SK-N-SH (cell line): ENCODE results near the gene LPO. TPM values are rescaled to one million over a fixed set of nuclear protein-coding genes. Genes with fewer than 3 reads are reported as not detected.

Experiments used
- CTCF ChIA-PET: fragments of 300-600, 350-600 bp; formaldehyde crosslinking; extraction: SDS; loops from one replicate; lab custom pipeline; 2021; lab: Yijun Ruan, JAX
- POLR2A ChIA-PET: fragments of 350-600 bp; sonication (Branson Sonifier 250); formaldehyde crosslinking; extraction: SDS; loops from one replicate; lab custom pipeline; 2020; ENCODE audit warnings: antibody characterized with exemption, inconsistent platforms; lab: Yijun Ruan, JAX
- DNase-seq: peaks from one replicate; pipeline ENCODE4 v3.0.0; 2012
- H2AFZ ChIP-seq: fragments of 200-600 bp; sonication (generic); 2 replicates; pipeline ENCODE4 v1.8.1; 2016; ENCODE audit warnings: antibody characterized with exemption, mild to moderate bottlenecking, low read depth
- H3F3A ChIP-seq: fragments of 200-600 bp; sonication (generic); replicated peaks from 2 replicates; pipeline ENCODE3; 2016; ENCODE audit warnings: antibody characterized with exemption, mild to moderate bottlenecking; ENCODE audit not compliant: insufficient read depth
- H3K27ac ChIP-seq, 2 experiments: fragments of 200-500 bp in 1 of 2; fragments of 200-600 bp in 1 of 2; sonication (Bioruptor generic) in 1 of 2; sonication (generic), shearing (Covaris generic) in 1 of 2; 2 replicates each; pipeline versions ENCODE4 v1.5.1 to v1.6.1; 2014 to 2016; ENCODE audit warnings: low read depth in 2 of 2, inconsistent platforms in 1 of 2, low read length in 1 of 2, mild to moderate bottlenecking in 1 of 2, mixed read lengths in 1 of 2
- H3K27me3 ChIP-seq: fragments of 200-600 bp; sonication (generic), shearing (Covaris generic); 2 replicates; pipeline ENCODE4 v1.6.1; 2016; ENCODE audit warnings: mixed run types; ENCODE audit not compliant: insufficient read depth
- H3K36me3 ChIP-seq, 2 experiments: fragments of 200-500 bp in 1 of 2; fragments of 200-600 bp in 1 of 2; sonication (Bioruptor generic) in 1 of 2; sonication (generic) in 1 of 2; replicated peaks in 1 of 2; 2 replicates each; pipeline versions ENCODE3 to v1.5.1; 2014 to 2016; ENCODE audit warnings: low read length in 1 of 2, mild to moderate bottlenecking in 1 of 2; ENCODE audit not compliant: insufficient read depth in 2 of 2, control insufficient read depth in 1 of 2
- H3K4me1 ChIP-seq, 2 experiments: fragments of 200-500 bp in 1 of 2; fragments of 200-600 bp in 1 of 2; sonication (Bioruptor generic) in 1 of 2; sonication (generic), shearing (Covaris generic) in 1 of 2; 2 replicates each; pipeline versions ENCODE4 v1.5.1 to v1.6.1; 2014 to 2016; ENCODE audit warnings: low read depth in 1 of 2, low read length in 1 of 2, mixed run types in 1 of 2; ENCODE audit not compliant: insufficient read depth in 2 of 2, control insufficient read depth in 1 of 2
- H3K4me2 ChIP-seq: fragments of 200-600 bp; sonication (generic), shearing (Covaris generic); 2 replicates; pipeline ENCODE4 v1.6.1; 2017; ENCODE audit warnings: mixed run types
- H3K4me3 ChIP-seq, 2 experiments: fragments of 200-500 bp in 1 of 2; fragments of 200-600 bp in 1 of 2; sonication (Bioruptor generic) in 1 of 2; sonication (generic), shearing (Covaris generic) in 1 of 2; 2 replicates each; pipeline versions ENCODE4 v1.5.1 to v1.8.1; 2014 to 2016; ENCODE audit warnings: low read depth in 2 of 2, inconsistent platforms in 1 of 2, low read length in 1 of 2, mild to moderate bottlenecking in 1 of 2, mixed read lengths in 1 of 2, moderate library complexity in 1 of 2
- H3K79me2 ChIP-seq: fragments of 200-600 bp; sonication (generic); 2 replicates; pipeline ENCODE4 v1.8.1; 2017; ENCODE audit warnings: mild to moderate bottlenecking; ENCODE audit not compliant: insufficient read depth
- H3K9ac ChIP-seq: fragments of 200-600 bp; sonication (generic); 2 replicates; pipeline ENCODE4 v1.6.1; 2017; ENCODE audit warnings: mixed run types
- H3K9me2 ChIP-seq: fragments of 200-600 bp; sonication (generic); 2 replicates; pipeline ENCODE4 v1.6.1; 2017; ENCODE audit warnings: mixed run types
- H3K9me3 ChIP-seq: fragments of 200-600 bp; sonication (generic); 2 replicates; pipeline ENCODE4 v1.6.1; 2017; ENCODE audit warnings: mixed run types, mild to moderate bottlenecking, moderate library complexity
- H4K20me1 ChIP-seq: fragments of 200-600 bp; sonication (generic); 2 replicates; pipeline ENCODE4 v1.6.1; 2017; ENCODE audit warnings: mild to moderate bottlenecking, mixed run types; ENCODE audit not compliant: insufficient read depth
- CTCF ChIP-seq: fragments of 200-600 bp; sonication (generic); IDR thresholded peaks from 2 replicates; pipeline ENCODE4 v1.6.1; 2017; ENCODE audit warnings: antibody characterized with exemption, mild to moderate bottlenecking, moderate library complexity
- EP300 ChIP-seq, 2 experiments: IDR thresholded peaks; 2 replicates each; pipeline versions ENCODE4 v1.4.0 to v1.6.1; 2012; ENCODE audit warnings: borderline replicate concordance in 1 of 2, low read depth in 1 of 2, low read length in 1 of 2
- EZH2phosphoT487 ChIP-seq: fragments of 200-600 bp; sonication (generic); IDR thresholded peaks from 2 replicates; pipeline ENCODE4 v1.6.1; 2017; ENCODE audit warnings: low read depth, mixed run types, mild to moderate bottlenecking, antibody characterized with exemption, moderate library complexity, borderline replicate concordance
- FOSL2 ChIP-seq: IDR thresholded peaks from 2 replicates; pipeline ENCODE4 v1.4.0; 2012; ENCODE audit warnings: low read depth, mild to moderate bottlenecking, moderate library complexity, borderline replicate concordance
- FOXJ3 ChIP-seq: sonication (generic); formaldehyde crosslinking; IDR thresholded peaks from 2 replicates; pipeline ENCODE4 v1.5.1; 2020; ENCODE audit warnings: mild to moderate bottlenecking, missing genetic modification reagents
- IRF3 ChIP-seq: fragments of 150-350 bp; IDR thresholded peaks from 2 replicates; pipeline ENCODE4 v1.6.1; 2016; ENCODE audit warnings: mild to moderate bottlenecking, low read depth, low read length
- MAX ChIP-seq: IDR thresholded peaks from 2 replicates; pipeline ENCODE4 v1.4.0; 2012; ENCODE audit warnings: low read depth
- NRF1 ChIP-seq: IDR thresholded peaks from 2 replicates; pipeline ENCODE4 v1.6.1; 2012; ENCODE audit warnings: low read depth, mild to moderate bottlenecking, low read length
- RAD21 ChIP-seq: IDR thresholded peaks from 2 replicates; pipeline ENCODE4 v1.6.1; 2012; ENCODE audit warnings: mild to moderate bottlenecking, low read length
- RCOR1 ChIP-seq: fragments of 150-350 bp; IDR thresholded peaks from 2 replicates; pipeline ENCODE4 v1.6.1; 2017; ENCODE audit warnings: antibody characterized with exemption, low read length
- RXRA ChIP-seq: IDR thresholded peaks from 2 replicates; pipeline ENCODE4 v1.4.0; 2012; ENCODE audit warnings: low read depth, mild to moderate bottlenecking, borderline replicate concordance
- TAF1 ChIP-seq: IDR thresholded peaks from 2 replicates; pipeline ENCODE4 v1.6.1; 2012; ENCODE audit warnings: low read depth, mild to moderate bottlenecking, low read length, moderate library complexity, borderline replicate concordance
- TEAD4 ChIP-seq: IDR thresholded peaks from 2 replicates; pipeline ENCODE4 v1.4.0; 2012; ENCODE audit warnings: mild to moderate bottlenecking, borderline replicate concordance; ENCODE audit not compliant: insufficient read depth
- USF2 ChIP-seq: fragments of 150-350 bp; IDR thresholded peaks from 2 replicates; pipeline ENCODE4 v1.6.1; 2017; ENCODE audit warnings: antibody characterized with exemption, low read length, low read depth, borderline replicate concordance
- YY1 ChIP-seq: IDR thresholded peaks from 2 replicates; pipeline ENCODE4 v1.4.0; 2012; ENCODE audit warnings: low read depth, mild to moderate bottlenecking
- whole genome bisulfite sequencing: methylation state at CpG from one replicate; pipeline ENCODE4 v1.1.6; 2017; ENCODE audit warnings: low lambda C conversion rate; 5-methylcytosine and 5-hydroxymethylcytosine counted together
- polyA plus RNA-seq, 3 experiments: library from polyadenylated mRNA; depleted of rRNA; stranded (reverse); fragments of >200 nt; gene quantifications; 2 replicates each; pipeline ENCODE4 v1.2.3, GENCODE V29; 2012
- TF ChIP-seq, protein P1 (sequence below): IDR thresholded peaks from 2 replicates; pipeline ENCODE4 v1.6.1; 2012; ENCODE audit warnings: mild to moderate bottlenecking, low read depth, low read length, moderate library complexity

Gene LPO
- polyA plus RNA-seq, 1 of the 3 experiments (the other 2 are of a cell fraction) = not detected

- peaks cover 37% of the 10 kb centered on the region for H3K27me3 ChIP-seq
- no peak overlapping the region; the same call in 1 of the 2 replicates for H2AFZ ChIP-seq
- no peaks in the 10 kb centered on the region for H3F3A ChIP-seq
- H3K9ac ChIP-seq = no peak overlapping the region
- 0 out of 2 replicates have a peak, but pooled peaks cover 3% of the 10 kb centered on the region for H3K9me3 ChIP-seq
- H3K27ac ChIP-seq = no peak overlapping the region
- no peak for DNase-seq
- POLR2A ChIA-PET = no interaction called here
- CTCF ChIA-PET = interaction anchor here (0.6 to 2.2 kb wide), 6 partner anchors 36 to 1089 kb away, joined by 3 to 6 read pairs (median 4); partner anchors contain the start of gene MKS1
- no peak overlapping the region for H3K4me2 ChIP-seq
- H3K9me2 ChIP-seq = no peaks in the 10 kb centered on the region
- TF ChIP-seq TAF1 (no peak), CTCF (peak; percentile 20; the same call in 1 of the 2 replicates), FOXJ3 (CRISPR knock-in tag) (no peak)
- H3K4me1 ChIP-seq = no peaks in the 10 kb centered on the region; a peak in 1 of 4 replicates
- H4K20me1 ChIP-seq = no peaks in the 10 kb centered on the region
- WGBS = 14% methylated on average over 7 of the region's 8 CpGs
- no peak overlapping the region for H3K4me3 ChIP-seq
- no peaks in the 10 kb centered on the region for H3K79me2 ChIP-seq
- no peaks in the 10 kb centered on the region for H3K36me3 ChIP-seq
Observed at GRCh38 chr17:58254803-58255202, 16.4 kb downstream of the LPO start.

GRCh38 chr17:58262149-58262548 is 23.8 kb downstream of the LPO start:
- WGBS = 53% methylated on average over 11 of the region's 11 CpGs

More at GRCh38 chr17:58262149-58262548, 23.8 kb downstream of the LPO start:
- H3K4me2 ChIP-seq = no peak overlapping the region
- TF ChIP-seq NRF1 = no peak
- TF ChIP-seq EZH2phosphoT487 = no peak
- TF ChIP-seq USF2 = no peak
- no peak for TF ChIP-seq CTCF
- TF ChIP-seq MAX = no peak
- no peak for TF ChIP-seq FOSL2
- no peak for TF ChIP-seq RAD21
- no peak for TF ChIP-seq YY1
- no peak for TF ChIP-seq TEAD4
- no peak for TF ChIP-seq RCOR1
- no peak for TF ChIP-seq IRF3
- TF ChIP-seq, protein P1, sequence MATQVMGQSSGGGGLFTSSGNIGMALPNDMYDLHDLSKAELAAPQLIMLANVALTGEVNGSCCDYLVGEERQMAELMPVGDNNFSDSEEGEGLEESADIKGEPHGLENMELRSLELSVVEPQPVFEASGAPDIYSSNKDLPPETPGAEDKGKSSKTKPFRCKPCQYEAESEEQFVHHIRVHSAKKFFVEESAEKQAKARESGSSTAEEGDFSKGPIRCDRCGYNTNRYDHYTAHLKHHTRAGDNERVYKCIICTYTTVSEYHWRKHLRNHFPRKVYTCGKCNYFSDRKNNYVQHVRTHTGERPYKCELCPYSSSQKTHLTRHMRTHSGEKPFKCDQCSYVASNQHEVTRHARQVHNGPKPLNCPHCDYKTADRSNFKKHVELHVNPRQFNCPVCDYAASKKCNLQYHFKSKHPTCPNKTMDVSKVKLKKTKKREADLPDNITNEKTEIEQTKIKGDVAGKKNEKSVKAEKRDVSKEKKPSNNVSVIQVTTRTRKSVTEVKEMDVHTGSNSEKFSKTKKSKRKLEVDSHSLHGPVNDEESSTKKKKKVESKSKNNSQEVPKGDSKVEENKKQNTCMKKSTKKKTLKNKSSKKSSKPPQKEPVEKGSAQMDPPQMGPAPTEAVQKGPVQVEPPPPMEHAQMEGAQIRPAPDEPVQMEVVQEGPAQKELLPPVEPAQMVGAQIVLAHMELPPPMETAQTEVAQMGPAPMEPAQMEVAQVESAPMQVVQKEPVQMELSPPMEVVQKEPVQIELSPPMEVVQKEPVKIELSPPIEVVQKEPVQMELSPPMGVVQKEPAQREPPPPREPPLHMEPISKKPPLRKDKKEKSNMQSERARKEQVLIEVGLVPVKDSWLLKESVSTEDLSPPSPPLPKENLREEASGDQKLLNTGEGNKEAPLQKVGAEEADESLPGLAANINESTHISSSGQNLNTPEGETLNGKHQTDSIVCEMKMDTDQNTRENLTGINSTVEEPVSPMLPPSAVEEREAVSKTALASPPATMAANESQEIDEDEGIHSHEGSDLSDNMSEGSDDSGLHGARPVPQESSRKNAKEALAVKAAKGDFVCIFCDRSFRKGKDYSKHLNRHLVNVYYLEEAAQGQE = no peak
- TF ChIP-seq RXRA = no peak
- TF ChIP-seq EP300 (IDR thresholded peaks at IDR 0.05; ENCODE audit: borderline replicate concordance in 1 of 2, low read depth in 1 of 2, low read length in 1 of 2) = no peak
- H2AFZ ChIP-seq = no peak overlapping the region
- peaks cover 40% of the 10 kb centered on the region for H3K27me3 ChIP-seq
- CTCF ChIA-PET = interaction anchor here (0.8 to 1.4 kb wide), 2 partner anchors 10 to 43 kb away, joined by 3 read pairs; no protein-coding TSS in a partner anchor
- no peaks in the 10 kb centered on the region for H3K79me2 ChIP-seq
- H3K36me3 ChIP-seq = no peaks in the 10 kb centered on the region
- H3K4me1 ChIP-seq = no peaks in the 10 kb centered on the region
- no peaks in the 10 kb centered on the region for H3F3A ChIP-seq
- H3K9ac ChIP-seq = no peak overlapping the region
- H4K20me1 ChIP-seq = no peaks in the 10 kb centered on the region
- no peak overlapping the region for H3K4me3 ChIP-seq
- H3K9me2 ChIP-seq = no peaks in the 10 kb centered on the region; the same call in 1 of the 2 replicates
- no peak for DNase-seq
- POLR2A ChIA-PET = no interaction called here
- H3K27ac ChIP-seq = no peak overlapping the region
- 0 out of 2 replicates have a peak, but pooled peaks cover 3% of the 10 kb centered on the region for H3K9me3 ChIP-seq
